ENCODE results near the gene TBC1D22A. TPM values are rescaled to one million over a fixed set of nuclear protein-coding genes. Genes with fewer than 3 reads are reported as not detected.
"Not testable (repeated sequence)": the region's sequence is repeated elsewhere in the genome, so short reads cannot be mapped to it uniquely, and the experiment has no call there.

TBC1D22A gene
- total RNA-seq, 4 donors from 2014 or later, result 31.2 to 111 (median 41.8) TPM

DNA sequence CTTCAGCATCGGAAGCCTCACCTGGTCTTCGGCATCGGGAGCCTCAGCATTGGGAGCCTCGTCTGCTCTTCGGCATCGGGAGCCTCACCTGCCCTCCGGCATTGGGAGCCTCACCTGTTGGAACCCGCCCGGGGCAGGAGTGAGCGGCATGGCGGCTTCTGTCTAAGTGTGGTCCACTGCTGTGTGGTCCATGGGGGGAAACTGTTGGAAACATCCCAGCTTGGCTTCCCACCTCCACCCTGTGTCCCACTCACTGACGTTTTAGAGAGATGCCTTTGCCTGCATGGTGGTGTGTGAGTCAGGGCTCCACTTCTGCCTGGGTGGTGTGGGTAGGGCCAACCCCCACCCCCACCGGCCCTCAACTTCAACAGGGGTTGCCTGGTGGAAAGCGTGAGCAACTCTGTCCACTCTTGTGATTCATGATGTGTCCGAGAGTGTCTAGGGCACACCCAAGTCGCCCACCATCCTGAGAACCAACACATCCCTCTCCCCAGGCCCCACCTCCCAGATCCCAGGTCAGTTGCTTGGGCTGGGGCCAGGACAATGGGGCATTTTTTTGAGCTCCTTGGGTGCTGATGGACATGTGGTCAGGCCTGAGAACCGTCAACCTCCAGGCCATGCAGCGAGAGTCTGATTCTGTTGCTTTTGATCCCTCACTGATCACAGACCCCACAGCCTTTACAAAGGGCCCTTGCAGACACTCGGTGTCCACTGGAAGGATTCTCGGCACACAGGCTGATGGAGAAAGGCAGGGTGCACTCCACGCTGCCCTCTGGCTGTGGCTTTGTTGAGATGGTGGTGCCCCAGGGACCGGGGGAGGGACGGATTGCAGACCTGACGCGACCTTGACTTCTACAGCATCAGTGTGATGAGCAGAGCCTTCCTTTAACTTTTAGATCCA is 406.7 kb downstream of the TBC1D22A start:
- Histone ChIP-seq H3K4me1 (no peaks in the 10 kb centered on the region), H3K36me3 (no peaks in the 10 kb centered on the region), H3K4me3 (no peak overlapping the region), H3K27me3 (no peaks in the 10 kb centered on the region), H3K9me3 (no peaks in the 10 kb centered on the region), H3K27ac (no peak overlapping the region)
- DNase-seq, result peak; percentile 9
- 89% methylated on average over 24 of the region's 25 CpGs; no CpG with 5 or more reads in 1 of the 2 donors for WGBS, 2 donors (ENCODE audit: low coverage in 1 of 2)
- in situ Hi-C loops (cut with MboI; ENCODE audit: low pct_ligation_motif_present in 1 of 4, low pct_unique_long_range_greater_than_20kb in 1 of 4, low sequenced_read_pairs in 3 of 4) (no loop called here), intact Hi-C loops (cut with DNase I; ENCODE audit: low total_unique reads) (no loop called here)
- TF ChIP-seq POLR2AphosphoS5 (IDR thresholded peaks at IDR 0.05), result no peak
- TF ChIP-seq, protein P1, sequence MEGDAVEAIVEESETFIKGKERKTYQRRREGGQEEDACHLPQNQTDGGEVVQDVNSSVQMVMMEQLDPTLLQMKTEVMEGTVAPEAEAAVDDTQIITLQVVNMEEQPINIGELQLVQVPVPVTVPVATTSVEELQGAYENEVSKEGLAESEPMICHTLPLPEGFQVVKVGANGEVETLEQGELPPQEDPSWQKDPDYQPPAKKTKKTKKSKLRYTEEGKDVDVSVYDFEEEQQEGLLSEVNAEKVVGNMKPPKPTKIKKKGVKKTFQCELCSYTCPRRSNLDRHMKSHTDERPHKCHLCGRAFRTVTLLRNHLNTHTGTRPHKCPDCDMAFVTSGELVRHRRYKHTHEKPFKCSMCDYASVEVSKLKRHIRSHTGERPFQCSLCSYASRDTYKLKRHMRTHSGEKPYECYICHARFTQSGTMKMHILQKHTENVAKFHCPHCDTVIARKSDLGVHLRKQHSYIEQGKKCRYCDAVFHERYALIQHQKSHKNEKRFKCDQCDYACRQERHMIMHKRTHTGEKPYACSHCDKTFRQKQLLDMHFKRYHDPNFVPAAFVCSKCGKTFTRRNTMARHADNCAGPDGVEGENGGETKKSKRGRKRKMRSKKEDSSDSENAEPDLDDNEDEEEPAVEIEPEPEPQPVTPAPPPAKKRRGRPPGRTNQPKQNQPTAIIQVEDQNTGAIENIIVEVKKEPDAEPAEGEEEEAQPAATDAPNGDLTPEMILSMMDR (IDR thresholded peaks at IDR 0.05), result peak in 1 of 5 experiments; percentile 13

- 89 to 100% methylated on average over 4 to 9 of the region's 9 CpGs for WGBS, 2 donors (ENCODE audit: low coverage in 1 of 2)
Measured at GRCh38 chr22:47169801-47170140, 407.3 kb downstream of the TBC1D22A start.

GRCh38 chr22:47170511-47171440 is 408.3 kb downstream of the TBC1D22A start:
- H3K9me3 ChIP-seq; H3K4me3 ChIP-seq; H3K27me3 ChIP-seq; intact Hi-C loops (cut with DNase I; ENCODE audit: low total_unique reads); H3K4me1 ChIP-seq; in situ Hi-C loops (cut with MboI; ENCODE audit: low pct_ligation_motif_present in 1 of 4, low pct_unique_long_range_greater_than_20kb in 1 of 4, low sequenced_read_pairs in 3 of 4); H3K36me3 ChIP-seq; H3K27ac ChIP-seq: not testable (repeated sequence)
- 86 to 90% methylated on average over 6 to 14 of the region's 21 CpGs for WGBS, 2 donors (ENCODE audit: low coverage in 1 of 2)
- peak; percentile 2 for DNase-seq

More at GRCh38 chr22:47169801-47170140, 407.3 kb downstream of the TBC1D22A start:
- intact Hi-C loops (cut with DNase I; ENCODE audit: low total_unique reads), result no loop called here
- H3K36me3 ChIP-seq, result no peaks in the 10 kb centered on the region
- peak; percentile 4 for DNase-seq
- no peak overlapping the region for H3K4me3 ChIP-seq
- no peaks in the 10 kb centered on the region for H3K27me3 ChIP-seq
- in situ Hi-C loops (cut with MboI; ENCODE audit: low pct_ligation_motif_present in 1 of 4, low pct_unique_long_range_greater_than_20kb in 1 of 4, low sequenced_read_pairs in 3 of 4), result no loop called here
- no peak overlapping the region for H3K27ac ChIP-seq
- no peaks in the 10 kb centered on the region for H3K4me1 ChIP-seq
- no peaks in the 10 kb centered on the region for H3K9me3 ChIP-seq
- TF ChIP-seq POLR2A (IDR thresholded peaks at IDR 0.05) (no peak), EP300 (IDR thresholded peaks at IDR 0.05; ENCODE audit: low read depth) (no peak), POLR2AphosphoS5 (IDR thresholded peaks at IDR 0.05) (no peak)
- TF ChIP-seq, protein P1 (IDR thresholded peaks at IDR 0.05), result no peak

DNA sequence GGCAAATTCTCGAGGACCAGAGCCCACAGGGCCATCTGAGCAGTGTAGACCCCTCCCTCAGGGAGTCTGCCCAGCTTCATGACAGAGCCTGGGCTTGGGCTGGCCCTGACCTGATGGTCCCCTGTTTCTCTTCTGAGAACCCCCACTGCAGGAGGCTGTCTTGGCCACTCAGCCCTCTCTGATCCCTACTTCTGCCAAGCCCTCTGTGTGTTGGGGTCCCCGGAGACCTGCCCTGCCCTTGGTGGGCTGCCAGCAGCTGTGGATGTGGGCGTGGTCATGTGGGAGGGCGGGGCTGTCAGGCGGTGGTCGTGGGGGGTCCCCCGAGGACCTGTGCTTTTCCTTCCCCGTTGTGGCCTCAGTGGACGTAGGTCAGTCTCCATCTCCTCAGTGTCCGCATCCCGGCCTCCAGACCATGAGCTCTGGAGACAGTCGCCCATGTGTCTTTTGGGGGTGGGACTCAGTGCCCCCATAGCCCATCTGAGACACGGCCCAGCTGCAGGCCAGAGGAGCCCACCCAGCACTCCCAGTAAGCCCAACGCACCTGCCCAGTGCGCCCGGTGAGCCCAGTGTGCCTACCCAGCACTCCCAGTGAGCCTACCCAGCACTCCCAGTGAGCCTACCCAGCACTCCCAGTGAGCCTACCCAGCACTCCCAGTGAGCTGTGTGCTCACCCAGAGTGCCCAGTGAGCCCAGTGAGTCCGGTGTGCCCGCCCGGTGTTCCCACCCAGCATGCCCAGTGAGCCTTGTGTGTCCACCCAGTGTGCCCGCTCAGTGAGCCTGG is 409.2 kb downstream of the TBC1D22A start:
- H3K9me3 ChIP-seq, result no peaks in the 10 kb centered on the region
- no peaks in the 10 kb centered on the region for H3K36me3 ChIP-seq
- no peak overlapping the region for H3K27ac ChIP-seq
- TF ChIP-seq POLR2AphosphoS5 (IDR thresholded peaks at IDR 0.05) (no peak), POLR2A (IDR thresholded peaks at IDR 0.05) (no peak), EP300 (IDR thresholded peaks at IDR 0.05; ENCODE audit: low read depth) (no peak)
- TF ChIP-seq, protein P1 (IDR thresholded peaks at IDR 0.05), result no peak
- in situ Hi-C loops (cut with MboI; ENCODE audit: low pct_ligation_motif_present in 1 of 4, low pct_unique_long_range_greater_than_20kb in 1 of 4, low sequenced_read_pairs in 3 of 4), result no loop called here
- DNase-seq, result peak; percentile 4
- 87% methylated on average over 20 of the region's 20 CpGs; no CpG with 5 or more reads in 1 of the 2 donors for WGBS, 2 donors (ENCODE audit: low coverage in 1 of 2)
- no peaks in the 10 kb centered on the region for H3K27me3 ChIP-seq
- H3K4me1 ChIP-seq, result no peaks in the 10 kb centered on the region
- intact Hi-C loops (cut with DNase I; ENCODE audit: low total_unique reads), result no loop called here
- no peak overlapping the region for H3K4me3 ChIP-seq

Measured in transverse colon (tissue), 4 donors.